Measurements from ENCODE around the gene NEK10. TPM values are rescaled to one million over a fixed set of nuclear protein-coding genes. Genes with fewer than 3 reads are reported as not detected.
A peak's percentile ranks its signal among the peaks of the same experiment; 100 is the strongest.

Gene NEK10
- total RNA-seq, 1 experiment from 2014 or later = 1.2 TPM

DNA sequence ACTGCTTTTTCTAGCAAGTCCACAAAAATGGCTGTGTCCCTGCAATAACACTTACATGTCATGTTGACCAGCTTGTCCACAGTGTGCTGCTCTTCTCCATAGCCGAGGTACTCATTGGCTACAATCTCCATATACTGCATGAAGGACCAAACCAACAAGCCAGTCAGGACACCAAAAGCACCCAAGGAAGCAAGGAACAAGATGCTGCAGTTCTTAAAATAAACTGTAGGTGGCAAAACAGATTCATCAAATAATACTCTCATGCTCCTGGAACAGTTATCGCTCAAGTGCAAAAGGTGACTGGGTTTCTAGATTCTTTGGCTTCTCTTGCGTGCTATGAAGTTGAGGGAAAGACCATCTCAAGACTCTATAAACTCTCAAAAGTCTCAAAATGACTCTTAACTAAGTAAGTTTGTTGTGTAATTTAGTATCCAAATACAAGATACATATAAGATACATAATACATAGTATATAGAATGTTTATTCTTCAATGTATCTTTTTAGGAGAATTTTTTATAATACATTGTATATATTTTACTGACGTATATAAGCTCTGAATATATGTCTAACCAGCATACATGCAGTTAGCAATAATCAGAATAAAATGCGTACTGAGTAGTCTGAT lies 57.0 kb downstream of the NEK10 start:
- H3K4me1 ChIP-seq (ENCODE audit: control insufficient read depth in 1 of 2, insufficient read depth in 2 of 2, low read length in 2 of 2) = peaks cover 18 to 27% of the 10 kb centered on the region in 2 experiments
- POLR2A ChIA-PET = no interaction called here
- H4K20me1 ChIP-seq (ENCODE audit: insufficient read depth) = no peaks in the 10 kb centered on the region
- no TSS peak for BruUV-seq (replicated peaks)
- H3K36me3 ChIP-seq (ENCODE audit: control insufficient read depth in 1 of 2, insufficient read depth in 2 of 2, low read length in 2 of 2) = no peaks in the 10 kb centered on the region
- DNase-seq (ENCODE audit: low read depth, low spot score) = peak; percentile 75
- H3K4me2 ChIP-seq (ENCODE audit: low read length) = peak overlapping the region; percentile 47
- no peaks in the 10 kb centered on the region for H3K9me2 ChIP-seq (ENCODE audit: insufficient read depth)
- CTCF ChIA-PET = interaction anchor here (1.0 to 2.0 kb wide), 5 partner anchors 46 to 410 kb away, joined by 3 to 7 read pairs (median 3); partner anchors contain the start of gene EOMES
- RAD21 ChIA-PET (ENCODE audit: low non-redundant PET in 1 of 2, low total read pairs in 2 of 2, uncharacterized antibody in 2 of 2, unreplicated experiment in 2 of 2) = no interaction called here
- no peak overlapping the region for H3K9ac ChIP-seq (ENCODE audit: low read length)
- H3K27me3 ChIP-seq (ENCODE audit: insufficient read depth, low read length) = no peaks in the 10 kb centered on the region
- H3K27ac ChIP-seq (ENCODE audit: low read depth, low read length) = peak overlapping the region; percentile 60; the same call in 1 of the 2 replicates
- no peaks in the 10 kb centered on the region for H3K79me2 ChIP-seq (ENCODE audit: insufficient read depth, low read length)
- H3K9me3 ChIP-seq (ENCODE audit: control insufficient read depth in 1 of 2, insufficient read depth in 1 of 2, low read depth in 1 of 2, low read length in 2 of 2) = 0 out of 4 replicates have a peak, but pooled peaks cover 0 to 3% of the 10 kb centered on the region in 2 experiments
- peak; percentile 79 for ATAC-seq
- 0 out of 4 replicates have a peak overlapping the region, but pooled peaks of 1 of the 2 experiments have one; percentile 1 for H3K4me3 ChIP-seq (replicated peaks in 1 of 2; ENCODE audit: low read depth in 1 of 2, low read length in 2 of 2)
- H2AFZ ChIP-seq (ENCODE audit: low read depth, low read length, poor library complexity, severe bottlenecking) = peak overlapping the region; percentile 66
- intact Hi-C loops (cut with micrococcal nuclease) = loop anchor here (1.0 to 10.0 kb wide), 4 partner anchors 155 to 1013 kb away; no protein-coding TSS in a partner anchor
- no peak for TF ChIP-seq ZFX (IDR thresholded peaks at IDR 0.05)
- no peak for TF ChIP-seq EGR1 (IDR thresholded peaks at IDR 0.05; ENCODE audit: low read depth)
- TF ChIP-seq TCF7L2 (IDR thresholded peaks at IDR 0.05; ENCODE audit: borderline replicate concordance, extremely low read depth, insufficient read depth, insufficient read length) = no peak
- TF ChIP-seq, protein P1, sequence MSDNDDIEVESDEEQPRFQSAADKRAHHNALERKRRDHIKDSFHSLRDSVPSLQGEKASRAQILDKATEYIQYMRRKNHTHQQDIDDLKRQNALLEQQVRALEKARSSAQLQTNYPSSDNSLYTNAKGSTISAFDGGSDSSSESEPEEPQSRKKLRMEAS (IDR thresholded peaks at IDR 0.05) = no peak
- no peak for TF ChIP-seq FOSL1 (IDR thresholded peaks at IDR 0.05; ENCODE audit: low read depth)
- TF ChIP-seq, protein P2, sequence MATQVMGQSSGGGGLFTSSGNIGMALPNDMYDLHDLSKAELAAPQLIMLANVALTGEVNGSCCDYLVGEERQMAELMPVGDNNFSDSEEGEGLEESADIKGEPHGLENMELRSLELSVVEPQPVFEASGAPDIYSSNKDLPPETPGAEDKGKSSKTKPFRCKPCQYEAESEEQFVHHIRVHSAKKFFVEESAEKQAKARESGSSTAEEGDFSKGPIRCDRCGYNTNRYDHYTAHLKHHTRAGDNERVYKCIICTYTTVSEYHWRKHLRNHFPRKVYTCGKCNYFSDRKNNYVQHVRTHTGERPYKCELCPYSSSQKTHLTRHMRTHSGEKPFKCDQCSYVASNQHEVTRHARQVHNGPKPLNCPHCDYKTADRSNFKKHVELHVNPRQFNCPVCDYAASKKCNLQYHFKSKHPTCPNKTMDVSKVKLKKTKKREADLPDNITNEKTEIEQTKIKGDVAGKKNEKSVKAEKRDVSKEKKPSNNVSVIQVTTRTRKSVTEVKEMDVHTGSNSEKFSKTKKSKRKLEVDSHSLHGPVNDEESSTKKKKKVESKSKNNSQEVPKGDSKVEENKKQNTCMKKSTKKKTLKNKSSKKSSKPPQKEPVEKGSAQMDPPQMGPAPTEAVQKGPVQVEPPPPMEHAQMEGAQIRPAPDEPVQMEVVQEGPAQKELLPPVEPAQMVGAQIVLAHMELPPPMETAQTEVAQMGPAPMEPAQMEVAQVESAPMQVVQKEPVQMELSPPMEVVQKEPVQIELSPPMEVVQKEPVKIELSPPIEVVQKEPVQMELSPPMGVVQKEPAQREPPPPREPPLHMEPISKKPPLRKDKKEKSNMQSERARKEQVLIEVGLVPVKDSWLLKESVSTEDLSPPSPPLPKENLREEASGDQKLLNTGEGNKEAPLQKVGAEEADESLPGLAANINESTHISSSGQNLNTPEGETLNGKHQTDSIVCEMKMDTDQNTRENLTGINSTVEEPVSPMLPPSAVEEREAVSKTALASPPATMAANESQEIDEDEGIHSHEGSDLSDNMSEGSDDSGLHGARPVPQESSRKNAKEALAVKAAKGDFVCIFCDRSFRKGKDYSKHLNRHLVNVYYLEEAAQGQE (IDR thresholded peaks at IDR 0.05; ENCODE audit: low read depth) = no peak
- no peak for TF ChIP-seq ELF1 (IDR thresholded peaks at IDR 0.05; ENCODE audit: borderline replicate concordance, low read depth)
- TF ChIP-seq, protein P3, sequence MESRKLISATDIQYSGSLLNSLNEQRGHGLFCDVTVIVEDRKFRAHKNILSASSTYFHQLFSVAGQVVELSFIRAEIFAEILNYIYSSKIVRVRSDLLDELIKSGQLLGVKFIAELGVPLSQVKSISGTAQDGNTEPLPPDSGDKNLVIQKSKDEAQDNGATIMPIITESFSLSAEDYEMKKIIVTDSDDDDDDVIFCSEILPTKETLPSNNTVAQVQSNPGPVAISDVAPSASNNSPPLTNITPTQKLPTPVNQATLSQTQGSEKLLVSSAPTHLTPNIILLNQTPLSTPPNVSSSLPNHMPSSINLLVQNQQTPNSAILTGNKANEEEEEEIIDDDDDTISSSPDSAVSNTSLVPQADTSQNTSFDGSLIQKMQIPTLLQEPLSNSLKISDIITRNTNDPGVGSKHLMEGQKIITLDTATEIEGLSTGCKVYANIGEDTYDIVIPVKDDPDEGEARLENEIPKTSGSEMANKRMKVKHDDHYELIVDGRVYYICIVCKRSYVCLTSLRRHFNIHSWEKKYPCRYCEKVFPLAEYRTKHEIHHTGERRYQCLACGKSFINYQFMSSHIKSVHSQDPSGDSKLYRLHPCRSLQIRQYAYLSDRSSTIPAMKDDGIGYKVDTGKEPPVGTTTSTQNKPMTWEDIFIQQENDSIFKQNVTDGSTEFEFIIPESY (IDR thresholded peaks at IDR 0.05; ENCODE audit: extremely low read depth, insufficient replicate concordance, low read length) = no peak
- no peak for TF ChIP-seq ZNF274 (IDR thresholded peaks at IDR 0.05; ENCODE audit: low read depth, low read length)
- no peak for TF ChIP-seq SRF (IDR thresholded peaks at IDR 0.05; ENCODE audit: low read depth)
- no peak for TF ChIP-seq JUND (IDR thresholded peaks at IDR 0.05)
- peak; percentile 80 for TF ChIP-seq RAD21 (IDR thresholded peaks at IDR 0.05; ENCODE audit: low read depth)
- no peak for TF ChIP-seq EZH2 (IDR thresholded peaks at IDR 0.05)
- no peak for TF ChIP-seq YY1 (IDR thresholded peaks at IDR 0.05; ENCODE audit: extremely low read depth, insufficient replicate concordance, low read depth, low read length)
- TF ChIP-seq POLR2A (IDR thresholded peaks at IDR 0.05; ENCODE audit: borderline replicate concordance, extremely low read depth, insufficient read depth, insufficient read length) = no peak
- no peak for TF ChIP-seq SIN3A (IDR thresholded peaks at IDR 0.05; ENCODE audit: low read depth)
- no peak for TF ChIP-seq EZH2phosphoT487 (IDR thresholded peaks at IDR 0.05; ENCODE audit: borderline replicate concordance)
- TF ChIP-seq POLR2AphosphoS5 (IDR thresholded peaks at IDR 0.05; ENCODE audit: low read depth, low read length) = no peak
- TF ChIP-seq SP1 (IDR thresholded peaks at IDR 0.05; ENCODE audit: low read depth) = no peak
- TF ChIP-seq, protein P4, sequence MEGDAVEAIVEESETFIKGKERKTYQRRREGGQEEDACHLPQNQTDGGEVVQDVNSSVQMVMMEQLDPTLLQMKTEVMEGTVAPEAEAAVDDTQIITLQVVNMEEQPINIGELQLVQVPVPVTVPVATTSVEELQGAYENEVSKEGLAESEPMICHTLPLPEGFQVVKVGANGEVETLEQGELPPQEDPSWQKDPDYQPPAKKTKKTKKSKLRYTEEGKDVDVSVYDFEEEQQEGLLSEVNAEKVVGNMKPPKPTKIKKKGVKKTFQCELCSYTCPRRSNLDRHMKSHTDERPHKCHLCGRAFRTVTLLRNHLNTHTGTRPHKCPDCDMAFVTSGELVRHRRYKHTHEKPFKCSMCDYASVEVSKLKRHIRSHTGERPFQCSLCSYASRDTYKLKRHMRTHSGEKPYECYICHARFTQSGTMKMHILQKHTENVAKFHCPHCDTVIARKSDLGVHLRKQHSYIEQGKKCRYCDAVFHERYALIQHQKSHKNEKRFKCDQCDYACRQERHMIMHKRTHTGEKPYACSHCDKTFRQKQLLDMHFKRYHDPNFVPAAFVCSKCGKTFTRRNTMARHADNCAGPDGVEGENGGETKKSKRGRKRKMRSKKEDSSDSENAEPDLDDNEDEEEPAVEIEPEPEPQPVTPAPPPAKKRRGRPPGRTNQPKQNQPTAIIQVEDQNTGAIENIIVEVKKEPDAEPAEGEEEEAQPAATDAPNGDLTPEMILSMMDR (IDR thresholded peaks at IDR 0.05 in 2 of 3, conservative IDR thresholded peaks at IDR 0.05 in 1 of 3; ENCODE audit: borderline replicate concordance in 1 of 3, insufficient read depth in 1 of 3, low read depth in 2 of 3, low read length in 2 of 3) = peak; percentile 69 to 73 (median 70)
